RKO (cell line): Measurements from ENCODE around the gene GRK5.

Source experiments
- DNase-seq: peaks from one replicate; pipeline ENCODE4 v3.0.0-alpha.2; 2016; ENCODE audit warnings: low spot score

The GRK5 gene

DNA sequence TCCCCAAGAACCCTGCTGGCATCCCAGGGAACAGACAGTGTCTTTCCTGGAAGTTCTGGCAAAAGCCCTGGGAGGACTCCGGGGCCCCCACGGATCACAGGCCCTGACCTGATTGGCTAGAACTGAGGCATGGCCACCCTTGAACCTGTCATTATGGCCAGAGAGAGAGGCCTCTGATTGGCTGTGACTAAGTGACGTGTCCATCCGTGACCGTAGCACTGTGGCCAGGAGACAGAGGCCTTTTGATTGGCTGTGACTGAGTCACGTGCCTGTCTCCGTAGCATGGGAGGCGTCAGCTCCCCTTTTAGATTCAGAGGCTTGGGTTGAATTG lies 171.3 kb downstream of the GRK5 start:
- no peak for DNase-seq

- DNase-seq, result no peak
Observed at GRCh38 chr10:119379466-119380071, 172.2 kb downstream of the GRK5 start.

DNA sequence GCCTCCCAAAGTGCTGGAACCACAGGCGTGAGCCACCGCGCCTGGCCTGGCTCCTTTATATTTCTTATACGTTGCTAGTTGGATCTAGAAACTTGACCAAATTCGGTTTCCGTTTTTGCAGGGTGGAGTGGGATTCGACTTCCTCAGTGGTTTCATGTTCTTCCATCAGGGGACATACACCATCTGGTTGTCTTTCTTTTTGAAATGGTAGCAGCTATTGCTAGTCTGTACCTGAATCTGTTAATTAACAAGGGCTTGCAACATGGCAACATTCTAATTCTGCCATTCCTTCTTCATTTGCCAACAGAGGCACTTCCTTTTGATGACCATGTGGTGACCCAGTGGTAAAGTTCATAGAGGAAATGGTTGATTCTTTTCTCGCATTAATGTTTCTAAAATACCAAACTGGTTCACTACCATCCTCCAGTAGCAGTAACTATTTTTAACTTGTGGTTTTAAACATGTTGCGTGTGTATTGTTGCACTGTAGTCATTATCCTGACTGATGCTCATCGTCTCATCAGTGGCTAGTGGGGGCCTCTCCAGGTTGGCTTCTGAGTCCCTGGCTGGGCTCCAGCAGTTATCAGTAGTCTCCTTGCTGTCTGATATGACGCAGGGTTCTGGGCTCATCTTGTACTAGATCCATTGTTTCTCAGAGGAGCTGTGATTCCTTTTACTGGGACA lies 175.9 kb downstream of the GRK5 start:
- no peak for DNase-seq

DNA sequence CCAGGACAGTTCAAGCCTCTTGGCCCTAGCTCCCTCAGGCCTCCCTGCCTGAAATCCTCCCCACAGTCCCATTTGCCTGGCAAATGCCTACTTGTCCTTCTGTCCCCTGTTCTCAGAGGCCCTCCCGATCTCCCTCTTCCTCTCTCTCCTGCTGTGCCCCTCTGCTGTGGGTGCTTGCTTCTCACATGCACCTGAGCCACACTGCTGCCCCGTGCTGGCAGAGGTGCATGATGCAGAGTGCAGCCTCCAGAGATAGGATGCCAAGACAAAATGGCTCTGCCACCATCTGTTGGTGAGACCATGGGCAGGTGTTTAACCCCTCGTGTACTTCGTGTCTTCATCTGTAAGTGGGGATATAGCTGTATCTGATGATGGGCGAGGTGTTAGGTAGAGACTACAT lies 176.8 kb downstream of the GRK5 start:
- DNase-seq, result no peak

DNA sequence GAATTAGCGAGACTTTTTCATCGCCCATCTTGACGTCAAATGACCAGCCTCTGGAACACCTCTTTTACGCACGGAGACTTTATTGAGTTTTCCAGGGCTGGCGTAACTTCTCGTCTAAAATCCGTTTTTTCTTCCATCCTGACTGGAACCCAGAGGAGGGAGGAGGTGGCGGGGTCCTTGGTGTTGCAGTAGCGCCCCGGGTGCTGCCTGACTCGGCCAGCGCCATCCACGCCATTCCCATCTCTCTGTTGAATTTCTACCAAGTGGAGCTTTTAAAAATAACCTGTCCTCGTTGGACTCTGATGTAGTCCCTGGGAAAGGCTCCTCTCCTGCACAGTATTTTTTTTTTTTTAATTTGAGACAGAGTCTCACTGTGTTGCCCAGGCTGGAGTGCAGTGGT lies 179.3 kb downstream of the GRK5 start:
- no peak for DNase-seq

- no peak for DNase-seq
Observed at GRCh38 chr10:119388849-119389345, 181.5 kb downstream of the GRK5 start.

- no peak for DNase-seq
Observed at GRCh38 chr10:119391440-119392251, 184.3 kb downstream of the GRK5 start.

- no peak for DNase-seq
Observed at GRCh38 chr10:119393019-119393418, 185.6 kb downstream of the GRK5 start.

GRCh38 chr10:119393421-119393820 lies 186.1 kb downstream of the GRK5 start:
- DNase-seq, result no peak

DNA sequence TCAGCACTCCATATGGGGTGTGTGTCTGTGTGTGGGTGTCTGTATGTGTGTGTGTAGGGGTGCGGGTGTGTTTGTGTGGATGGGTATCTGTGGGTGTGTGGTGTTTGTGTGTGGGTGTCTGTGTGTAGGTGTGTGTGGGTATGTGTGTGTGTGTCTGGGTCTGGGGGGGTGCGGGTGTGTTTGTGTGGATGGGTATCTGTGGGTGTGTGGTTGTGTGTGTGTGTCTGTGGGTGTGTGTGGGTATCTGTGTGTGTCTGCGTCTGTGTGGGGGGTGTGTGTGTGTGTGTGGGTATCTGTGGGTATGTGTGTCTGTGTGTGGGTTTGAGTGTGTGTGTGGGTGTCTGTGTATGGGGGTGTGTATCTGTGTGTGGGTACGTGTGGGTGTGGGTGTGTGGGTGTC lies 186.5 kb downstream of the GRK5 start:
- no peak for DNase-seq

GRCh38 chr10:119394657-119395279 lies 187.4 kb downstream of the GRK5 start:
- no peak for DNase-seq

GRCh38 chr10:119395280-119396007 lies 188.1 kb downstream of the GRK5 start:
- DNase-seq, result no peak

- no peak for DNase-seq
Observed at GRCh38 chr10:119396008-119396708, 188.8 kb downstream of the GRK5 start.

DNA sequence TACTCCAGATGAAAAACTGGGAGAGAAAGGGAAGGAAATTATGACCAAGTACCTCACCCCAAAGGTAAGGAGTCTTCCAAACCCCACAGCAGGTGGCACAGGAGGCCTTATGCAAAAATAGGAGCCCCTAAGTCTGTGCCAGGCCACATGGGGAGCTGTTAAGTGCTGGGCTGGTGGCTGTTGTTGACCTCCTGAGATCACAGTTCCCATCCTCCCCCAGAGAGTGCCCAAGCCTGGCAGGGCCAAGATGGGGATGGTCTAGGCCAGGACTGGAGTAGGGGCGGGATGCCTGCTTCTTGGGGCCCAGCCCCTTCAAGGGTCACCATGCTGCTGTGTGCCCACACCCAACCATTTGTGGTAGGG lies 189.3 kb downstream of the GRK5 start:
- DNase-seq, result no peak

DNA sequence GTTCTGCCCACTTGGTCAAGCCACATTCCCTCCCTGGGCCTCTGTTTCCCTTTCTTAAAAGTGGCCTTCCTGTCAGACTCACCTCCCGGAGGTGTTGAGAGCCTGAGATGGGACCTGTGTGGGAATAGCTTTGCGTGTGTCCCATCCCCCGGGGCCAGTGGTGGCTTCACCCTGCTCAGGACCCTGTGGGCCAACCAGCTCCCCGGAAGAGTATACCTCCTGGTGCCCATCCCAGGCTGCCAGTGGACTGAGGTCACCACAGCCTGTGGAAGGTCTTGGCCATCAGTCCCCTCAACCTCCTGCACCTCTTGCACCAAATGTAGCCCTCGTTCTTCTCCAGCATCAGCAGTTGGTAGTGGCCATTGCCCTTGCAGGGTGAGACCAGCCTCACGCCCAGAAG lies 190.0 kb downstream of the GRK5 start:
- DNase-seq, result no peak

GRCh38 chr10:119398996-119399395 lies 191.6 kb downstream of the GRK5 start:
- DNase-seq, result no peak

DNA sequence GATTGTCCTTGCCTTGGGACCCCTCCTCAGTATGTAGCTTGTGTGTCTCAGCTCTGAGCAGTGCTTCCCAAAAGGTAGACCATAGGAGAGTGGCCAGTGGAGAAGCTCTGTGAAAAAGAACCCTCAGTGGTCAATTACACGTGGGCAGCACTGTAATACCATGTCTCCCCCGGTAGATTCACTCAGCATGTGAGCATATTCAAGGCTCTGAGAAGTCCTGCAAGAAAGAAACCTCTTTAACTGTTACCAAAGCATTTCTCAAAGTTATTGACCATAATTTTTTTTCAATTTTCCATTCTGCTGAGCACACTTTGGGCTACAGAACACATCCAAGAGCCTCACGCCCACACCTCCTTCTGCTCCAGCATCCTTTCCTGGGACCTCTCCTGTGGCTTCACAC lies 192.1 kb downstream of the GRK5 start:
- DNase-seq, result no peak

GRCh38 chr10:119401671-119402395 lies 194.5 kb downstream of the GRK5 start:
- DNase-seq, result peak; percentile 78

DNA sequence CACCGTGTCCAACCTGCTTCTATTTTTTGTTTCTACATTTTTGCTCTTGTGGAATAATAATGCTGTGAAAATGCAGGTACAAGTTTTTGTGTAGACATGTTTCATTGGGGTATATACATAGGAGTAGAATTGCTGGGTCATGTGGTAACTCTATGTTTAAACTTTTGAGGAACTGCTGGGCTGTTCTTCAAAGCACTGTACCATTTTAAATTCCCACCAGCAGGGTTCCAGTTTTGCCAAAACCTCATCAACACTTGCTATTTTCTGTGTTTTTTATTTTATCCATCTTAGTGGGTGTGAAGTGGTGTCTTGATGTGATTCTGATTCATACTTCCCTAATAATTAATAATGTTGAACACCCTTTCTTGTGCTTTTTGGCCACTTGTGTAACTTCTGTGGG lies 196.6 kb downstream of the GRK5 start:
- DNase-seq, result no peak

DNA sequence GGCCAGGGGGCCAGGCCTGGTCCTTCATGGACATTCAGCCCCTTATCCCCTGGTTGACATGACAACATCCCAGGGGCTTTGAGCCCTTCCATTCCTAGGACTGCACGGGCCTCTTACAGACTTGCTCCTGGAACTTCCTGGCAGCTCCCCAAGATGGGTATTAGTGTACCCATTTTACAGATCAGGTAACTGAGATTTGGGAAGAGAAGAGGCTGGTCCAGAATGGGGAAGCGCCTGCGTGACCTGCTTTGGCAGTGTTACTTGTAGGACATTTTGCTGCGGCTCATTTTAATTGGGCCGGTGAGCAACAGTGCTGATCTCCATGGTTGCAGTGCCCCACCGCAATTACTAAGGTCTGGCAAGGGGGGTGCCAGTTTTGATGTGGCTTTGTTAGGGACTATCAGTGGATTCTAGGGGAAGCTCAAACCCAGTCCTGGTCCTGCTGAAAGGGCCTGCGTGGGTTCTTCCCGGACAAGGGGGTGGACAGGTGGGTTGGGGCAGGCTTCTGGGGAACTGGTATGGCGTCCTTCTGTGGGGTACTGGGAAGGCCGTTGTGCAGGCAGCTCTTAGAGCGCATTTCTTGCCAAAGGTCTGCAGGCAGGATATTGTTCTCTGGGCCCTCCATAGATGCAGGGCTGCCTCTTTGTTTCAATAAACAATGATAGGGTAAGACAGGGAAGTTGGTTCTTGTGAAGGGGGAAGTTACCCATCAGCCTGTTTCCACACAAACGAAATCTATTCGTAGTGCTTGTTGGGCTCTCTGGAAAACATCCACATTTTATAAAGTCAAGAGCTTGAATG lies 197.5 kb downstream of the GRK5 start:
- DNase-seq, result no peak
